CD14-positive monocyte (primary cell): Measurements from ENCODE around the gene KRTAP10-5. TPM values are rescaled to one million over a fixed set of nuclear protein-coding genes. Genes with fewer than 3 reads are reported as not detected.

Experiments used
- DNase-seq, 3 donors: peaks; one replicate each; pipeline ENCODE4 v3.0.0-alpha.2; 2011 to 2022
- H2AFZ ChIP-seq: 2 replicates; pipeline ENCODE4 v1.6.0; 2012; ENCODE audit warnings: mild to moderate bottlenecking, low read depth, low read length, inconsistent platforms; ENCODE audit not compliant: insufficient read depth, poor library complexity, severe bottlenecking
- H3K27ac ChIP-seq, 2 donors: 1 replicate in 1 of 2; 2 replicates in 1 of 2; pipeline ENCODE4 v1.5.1; 2012 to 2013; ENCODE audit warnings: low read length in 2 of 2, control low read depth in 1 of 2, inconsistent platforms in 1 of 2, low read depth in 1 of 2, mild to moderate bottlenecking in 1 of 2
- H3K27me3 ChIP-seq, 2 donors: one replicate each; pipeline versions ENCODE4 v1.6.0 to v1.6.1; 2011 to 2013; ENCODE audit warnings: low read length in 2 of 2; ENCODE audit not compliant: control insufficient read depth in 2 of 2, insufficient read depth in 2 of 2
- H3K36me3 ChIP-seq, 2 donors: replicated peaks in 1 of 2; 1 replicate in 1 of 2; 2 replicates in 1 of 2; pipeline versions ENCODE4 v1.5.1 to v1.6.1; 2012 to 2013; ENCODE audit warnings: low read length in 2 of 2, control low read depth in 1 of 2, inconsistent platforms in 1 of 2, mild to moderate bottlenecking in 1 of 2; ENCODE audit not compliant: insufficient read depth in 2 of 2, control insufficient read depth in 1 of 2
- H3K4me1 ChIP-seq, 2 donors: 1 replicate in 1 of 2; 2 replicates in 1 of 2; pipeline versions ENCODE4 v1.5.1 to v1.6.1; 2012 to 2013; ENCODE audit warnings: low read length in 2 of 2, control low read depth in 1 of 2, inconsistent platforms in 1 of 2, mild to moderate bottlenecking in 1 of 2, moderate library complexity in 1 of 2; ENCODE audit not compliant: insufficient read depth in 2 of 2, control insufficient read depth in 1 of 2
- H3K4me2 ChIP-seq: replicated peaks from 2 replicates; pipeline ENCODE3; 2012; ENCODE audit warnings: low read length, moderate library complexity, mild to moderate bottlenecking; ENCODE audit not compliant: poor library complexity, severe bottlenecking; ENCODE audit errors: extremely low read depth
- H3K4me3 ChIP-seq, 3 experiments: fragments of 200-600 bp in 1 of 3; sonication (generic) in 1 of 3; replicated peaks in 1 of 3; 1 replicate in 2 of 3; 2 replicates in 1 of 3; pipeline ENCODE4 v1.5.1; 2011 to 2013; ENCODE audit warnings: low read length in 3 of 3, mild to moderate bottlenecking in 3 of 3, control low read depth in 2 of 3, low read depth in 2 of 3, inconsistent platforms in 1 of 3, moderate library complexity in 1 of 3
- H3K79me2 ChIP-seq: 2 replicates; pipeline ENCODE4 v1.6.0; 2012; ENCODE audit warnings: mild to moderate bottlenecking, control low read depth, inconsistent platforms, low read length, moderate library complexity; ENCODE audit not compliant: insufficient read depth
- H3K9ac ChIP-seq: 2 replicates; pipeline ENCODE4 v1.6.0; 2017; ENCODE audit warnings: low read length, mild to moderate bottlenecking; ENCODE audit not compliant: insufficient read depth, poor library complexity, severe bottlenecking
- H3K9me3 ChIP-seq, 2 donors: replicated peaks in 1 of 2; 1 replicate in 1 of 2; 2 replicates in 1 of 2; pipeline versions ENCODE4 v1.5.1 to v1.6.1; 2012 to 2013; ENCODE audit warnings: low read length in 2 of 2, control low read depth in 1 of 2; ENCODE audit not compliant: control insufficient read depth in 1 of 2, insufficient read depth in 1 of 2
- H4K20me1 ChIP-seq: 2 replicates; pipeline ENCODE4 v1.6.0; 2012; ENCODE audit warnings: mild to moderate bottlenecking, low read length, control low read depth, moderate library complexity; ENCODE audit not compliant: insufficient read depth
- H3K27ac Mint-ChIP-seq, 7 donors: one replicate each; pipeline ENCODE4 v1.8.0; 2020; ENCODE audit warnings: mild to moderate bottlenecking in 7 of 7, mixed read lengths in 7 of 7, moderate library complexity in 6 of 7, inconsistent platforms in 2 of 7
- H3K27me3 Mint-ChIP-seq, 3 donors: one replicate each; pipeline ENCODE4 v1.8.0; 2021 to 2022; ENCODE audit warnings: low read depth in 3 of 3, mild to moderate bottlenecking in 3 of 3, mixed read lengths in 3 of 3, moderate library complexity in 3 of 3, inconsistent platforms in 1 of 3
- H3K36me3 Mint-ChIP-seq, 2 donors: one replicate each; pipeline ENCODE4 v1.8.0; 2020; ENCODE audit warnings: mixed read lengths in 2 of 2, inconsistent platforms in 1 of 2, mild to moderate bottlenecking in 1 of 2
- H3K4me1 Mint-ChIP-seq: one replicate; pipeline ENCODE4 v1.8.0; 2020; ENCODE audit warnings: mild to moderate bottlenecking, mixed read lengths
- H3K4me3 Mint-ChIP-seq, 2 donors: one replicate each; pipeline ENCODE4 v1.8.0; 2020; ENCODE audit warnings: mild to moderate bottlenecking in 2 of 2, mixed read lengths in 2 of 2, moderate library complexity in 1 of 2
- H3K9me3 Mint-ChIP-seq, 7 donors: one replicate each; pipeline ENCODE4 v1.8.0; 2020 to 2022; ENCODE audit warnings: mixed read lengths in 7 of 7, mild to moderate bottlenecking in 6 of 7, moderate library complexity in 6 of 7, inconsistent platforms in 2 of 7
- WGBS: methylation state at CpG from one replicate; pipeline ENCODE4 v1.1.5; 2013; ENCODE audit warnings: missing lambda C conversion rate; ENCODE audit not compliant: insufficient coverage; 5-methylcytosine and 5-hydroxymethylcytosine counted together
- intact Hi-C, 2 donors: fragments of 100-400 bp; cut with micrococcal nuclease; formaldehyde crosslinking; loops; one replicate each; pipeline versions ENCODE4 v1.15.0 to v1.15.1; 2023
- polyA plus RNA-seq, 3 donors: library from polyadenylated mRNA; depleted of rRNA in 1 of 3; unstranded in 2 of 3; stranded (reverse) in 1 of 3; fragments of 300-500 nt in 2 of 3; fragments of >200 nt in 1 of 3; fragmentation: Illumina TruSeq in 2 of 3; gene quantifications; 1 replicate in 2 of 3; 2 replicates in 1 of 3; pipeline ENCODE4 v1.2.3, GENCODE V29; 2012 to 2021
- TF ChIP-seq, protein P1 (sequence below): fragments of 200-600 bp; IDR thresholded peaks from one replicate; pipeline ENCODE4 v1.8.0; 2022; ENCODE audit warnings: antibody characterized with exemption, mild to moderate bottlenecking

The KRTAP10-5 gene
- polyA plus RNA-seq, 3 donors, result not detected

DNA sequence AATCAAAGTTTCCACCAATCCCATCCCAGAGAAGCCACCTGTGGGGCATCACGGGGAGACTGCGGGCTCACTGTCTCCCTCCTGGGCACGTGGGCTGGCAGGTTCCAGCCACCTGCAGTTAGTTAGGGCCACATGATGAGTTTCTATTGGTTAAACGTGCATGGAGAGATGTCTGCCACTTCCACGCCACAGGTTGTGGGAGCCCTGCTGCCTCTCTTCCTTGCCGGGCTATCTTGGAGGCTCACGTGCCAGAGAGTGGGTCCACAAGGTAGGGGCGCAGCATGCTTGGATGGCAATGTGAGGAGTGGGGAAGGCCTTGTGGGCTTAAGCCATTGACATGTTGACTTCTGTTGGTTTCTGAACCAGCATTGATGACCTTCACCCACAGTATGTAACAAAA, 23.5 kb upstream of the KRTAP10-5 start:
- Histone ChIP-seq H2AFZ (no peak overlapping the region), H3K9ac (no peak overlapping the region), H3K4me1 (no peaks in the 10 kb centered on the region), H3K27me3 (no peaks in the 10 kb centered on the region), H3K27ac (no peak overlapping the region), H3K79me2 (no peaks in the 10 kb centered on the region), H3K9me3 (peaks cover 0 to 3% of the 10 kb centered on the region in 2 donors), H3K36me3 (no peaks in the 10 kb centered on the region), H3K4me2 (no peak overlapping the region), H3K4me3 (no peak overlapping the region), H4K20me1 (no peaks in the 10 kb centered on the region)
- TF ChIP-seq, protein P1, sequence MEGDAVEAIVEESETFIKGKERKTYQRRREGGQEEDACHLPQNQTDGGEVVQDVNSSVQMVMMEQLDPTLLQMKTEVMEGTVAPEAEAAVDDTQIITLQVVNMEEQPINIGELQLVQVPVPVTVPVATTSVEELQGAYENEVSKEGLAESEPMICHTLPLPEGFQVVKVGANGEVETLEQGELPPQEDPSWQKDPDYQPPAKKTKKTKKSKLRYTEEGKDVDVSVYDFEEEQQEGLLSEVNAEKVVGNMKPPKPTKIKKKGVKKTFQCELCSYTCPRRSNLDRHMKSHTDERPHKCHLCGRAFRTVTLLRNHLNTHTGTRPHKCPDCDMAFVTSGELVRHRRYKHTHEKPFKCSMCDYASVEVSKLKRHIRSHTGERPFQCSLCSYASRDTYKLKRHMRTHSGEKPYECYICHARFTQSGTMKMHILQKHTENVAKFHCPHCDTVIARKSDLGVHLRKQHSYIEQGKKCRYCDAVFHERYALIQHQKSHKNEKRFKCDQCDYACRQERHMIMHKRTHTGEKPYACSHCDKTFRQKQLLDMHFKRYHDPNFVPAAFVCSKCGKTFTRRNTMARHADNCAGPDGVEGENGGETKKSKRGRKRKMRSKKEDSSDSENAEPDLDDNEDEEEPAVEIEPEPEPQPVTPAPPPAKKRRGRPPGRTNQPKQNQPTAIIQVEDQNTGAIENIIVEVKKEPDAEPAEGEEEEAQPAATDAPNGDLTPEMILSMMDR, result no peak
- intact Hi-C loops, result no loop called here
- no peak overlapping the region for H3K27ac Mint-ChIP-seq
- no peaks in the 10 kb centered on the region for H3K36me3 Mint-ChIP-seq
- 84% methylated on average over 5 of the region's 8 CpGs for WGBS
- DNase-seq, result no peak
- no peaks in the 10 kb centered on the region for H3K4me1 Mint-ChIP-seq
- H3K9me3 Mint-ChIP-seq, result peaks cover 4 to 17% (median 10%) of the 10 kb centered on the region in 7 donors
- peaks cover 2 to 6% (median 5%) of the 10 kb centered on the region in 3 donors for H3K27me3 Mint-ChIP-seq
- H3K4me3 Mint-ChIP-seq, result no peak overlapping the region

DNA sequence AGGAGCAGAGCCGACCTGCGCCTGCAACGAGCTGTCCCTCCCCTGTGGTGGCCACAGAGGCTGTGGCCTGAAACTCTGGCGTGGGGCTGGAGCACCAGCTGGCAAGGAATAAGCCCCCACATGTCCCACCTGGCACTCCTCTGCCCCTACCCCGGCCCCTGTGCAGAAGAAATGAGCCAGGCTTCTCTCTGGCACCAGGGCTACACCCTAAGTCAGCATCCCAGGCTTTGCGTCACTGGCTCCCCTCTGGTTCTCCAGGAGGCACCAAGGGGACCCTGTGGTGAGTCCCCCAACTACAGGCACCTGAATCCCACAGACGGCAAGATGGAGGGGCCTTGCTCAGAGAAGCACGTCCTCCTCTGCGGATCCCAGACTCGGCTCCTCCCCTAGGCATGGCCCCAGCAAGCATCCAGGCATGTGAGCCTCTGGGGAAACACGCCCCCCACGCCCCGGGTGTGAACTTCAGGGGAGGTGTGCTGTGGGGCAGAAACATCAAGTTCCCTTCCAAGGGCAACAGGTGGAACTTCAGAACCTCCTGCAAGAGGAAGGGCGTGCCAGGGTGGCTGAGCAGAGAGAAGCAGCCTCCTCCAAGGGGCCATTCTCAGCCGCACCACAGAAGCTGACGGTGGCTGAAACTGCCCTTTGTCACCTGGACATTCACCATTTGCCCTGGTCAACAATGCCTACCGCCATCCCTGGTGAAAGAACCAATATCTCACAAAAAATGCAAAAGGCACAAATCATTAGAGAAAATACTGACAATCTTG, 22.9 kb upstream of the KRTAP10-5 start:
- Mint-ChIP-seq H3K9me3 (peaks cover 3 to 17% (median 9%) of the 10 kb centered on the region in 7 donors), H3K4me1 (no peaks in the 10 kb centered on the region), H3K27ac (no peak overlapping the region), H3K4me3 (no peak overlapping the region), H3K27me3 (peaks cover 2 to 6% (median 5%) of the 10 kb centered on the region in 3 donors), H3K36me3 (no peaks in the 10 kb centered on the region)
- no peak for DNase-seq
- Histone ChIP-seq H3K9me3 (peaks cover 0 to 3% of the 10 kb centered on the region in 2 donors), H3K79me2 (no peaks in the 10 kb centered on the region), H3K4me2 (no peak overlapping the region), H3K9ac (no peak overlapping the region), H4K20me1 (no peaks in the 10 kb centered on the region), H3K27ac (no peak overlapping the region), H3K27me3 (no peaks in the 10 kb centered on the region), H2AFZ (no peak overlapping the region), H3K4me3 (no peak overlapping the region), H3K36me3 (no peaks in the 10 kb centered on the region), H3K4me1 (no peaks in the 10 kb centered on the region)
- TF ChIP-seq, protein P1, result no peak
- intact Hi-C loops, result no loop called here
- WGBS, result 80% methylated on average over 11 of the region's 17 CpGs
